GDM1 (cell line): ENCODE data around the gene PLD1.

ENCODE experiments used
- DNase-seq: peaks from one replicate; lab custom pipeline; 2025; lab: John Stamatoyannopoulos, UW

Gene PLD1

GRCh38 chr3:171838218-171838720 lies 28.0 kb upstream of the PLD1 start:
- no peak for DNase-seq

GRCh38 chr3:171837698-171838097 lies 27.4 kb upstream of the PLD1 start:
- DNase-seq: no peak

GRCh38 chr3:171836855-171837254 lies 26.6 kb upstream of the PLD1 start:
- DNase-seq: no peak

GRCh38 chr3:171835613-171836012 lies 25.3 kb upstream of the PLD1 start:
- DNase-seq: no peak

- DNase-seq: no peak
Measured at GRCh38 chr3:171835116-171835515, 24.8 kb upstream of the PLD1 start.

- DNase-seq: no peak
Measured at GRCh38 chr3:171834461-171834801, 24.1 kb upstream of the PLD1 start.

GRCh38 chr3:171833789-171834460 lies 23.6 kb upstream of the PLD1 start:
- no peak for DNase-seq

GRCh38 chr3:171832989-171833388 lies 22.7 kb upstream of the PLD1 start:
- DNase-seq: no peak

GRCh38 chr3:171831936-171832335 lies 21.7 kb upstream of the PLD1 start:
- no peak for DNase-seq

GRCh38 chr3:171830518-171830875 lies 20.2 kb upstream of the PLD1 start:
- no peak for DNase-seq

GRCh38 chr3:171829841-171830517 lies 19.7 kb upstream of the PLD1 start:
- no peak for DNase-seq

- DNase-seq: no peak
Measured at GRCh38 chr3:171828902-171829770, 18.9 kb upstream of the PLD1 start.

GRCh38 chr3:171827836-171828458 lies 17.7 kb upstream of the PLD1 start:
- no peak for DNase-seq

- no peak for DNase-seq
Measured at GRCh38 chr3:171827385-171827784, 17.1 kb upstream of the PLD1 start.

GRCh38 chr3:171825222-171825828 lies 15.0 kb upstream of the PLD1 start:
- no peak for DNase-seq

- DNase-seq: no peak
Measured at GRCh38 chr3:171824824-171825221, 14.5 kb upstream of the PLD1 start.

GRCh38 chr3:171824116-171824515 lies 13.8 kb upstream of the PLD1 start:
- DNase-seq: no peak

GRCh38 chr3:171822431-171823106 lies 12.3 kb upstream of the PLD1 start:
- DNase-seq: no peak

- DNase-seq: no peak
Measured at GRCh38 chr3:171821778-171822358, 11.6 kb upstream of the PLD1 start.

GRCh38 chr3:171821044-171821443 lies 10.8 kb upstream of the PLD1 start:
- no peak for DNase-seq
